ENCODE results near the gene NEK11. TPM values are rescaled to one million over a fixed set of nuclear protein-coding genes. Genes with fewer than 3 reads are reported as not detected.

NEK11 gene
- total RNA-seq, 1 experiment from 2014 or later: 5.0 TPM

GRCh38 chr3:131284302-131284701 lies 257.6 kb downstream of the NEK11 start:
- intact Hi-C loops (cut with micrococcal nuclease; ENCODE audit: unreplicated experiment): no loop called here
- no peaks in the 10 kb centered on the region for H3K27me3 ChIP-seq (replicated peaks; ENCODE audit: insufficient read depth, low read depth, low read length, poor library complexity)
- ChIA-PET POLR2A (ENCODE audit: low non-redundant PET) (no interaction called here), CTCF (no interaction called here)
- no peak for DNase-seq (ENCODE audit: low spot score)
- BruUV-seq (replicated peaks): no TSS peak
- H3K9me3 ChIP-seq (ENCODE audit: low read depth, low read length, poor library complexity, severe bottlenecking): no peaks in the 10 kb centered on the region
- H3K36me3 ChIP-seq (ENCODE audit: insufficient read depth, low read length, poor library complexity, severe bottlenecking): no peaks in the 10 kb centered on the region
- no peak overlapping the region for H3K4me3 ChIP-seq (ENCODE audit: low read depth, low read length, poor library complexity, severe bottlenecking)
- TF ChIP-seq EZH2 (IDR thresholded peaks at IDR 0.05; ENCODE audit: borderline replicate concordance, low read depth, low read length, poor library complexity, severe bottlenecking) (no peak), CTCF (conservative IDR thresholded peaks at IDR 0.05; ENCODE audit: low read depth, low read length) (no peak)
- H3K4me1 ChIP-seq (ENCODE audit: insufficient read depth, low read length, poor library complexity, severe bottlenecking): no peaks in the 10 kb centered on the region
- H3K27ac ChIP-seq (ENCODE audit: low read depth, low read length, poor library complexity, severe bottlenecking): no peak overlapping the region

GRCh38 chr3:131285456-131285855 lies 258.8 kb downstream of the NEK11 start:
- Histone ChIP-seq H3K27me3 (replicated peaks; ENCODE audit: insufficient read depth, low read depth, low read length, poor library complexity) (no peaks in the 10 kb centered on the region), H3K9me3 (ENCODE audit: low read depth, low read length, poor library complexity, severe bottlenecking) (no peaks in the 10 kb centered on the region), H3K4me1 (ENCODE audit: insufficient read depth, low read length, poor library complexity, severe bottlenecking) (no peaks in the 10 kb centered on the region), H3K4me3 (ENCODE audit: low read depth, low read length, poor library complexity, severe bottlenecking) (no peak overlapping the region), H3K36me3 (ENCODE audit: insufficient read depth, low read length, poor library complexity, severe bottlenecking) (no peaks in the 10 kb centered on the region), H3K27ac (ENCODE audit: low read depth, low read length, poor library complexity, severe bottlenecking) (no peak overlapping the region)
- BruUV-seq (replicated peaks): no TSS peak
- intact Hi-C loops (cut with micrococcal nuclease; ENCODE audit: unreplicated experiment): no loop called here
- ChIA-PET POLR2A (ENCODE audit: low non-redundant PET) (no interaction called here), CTCF (no interaction called here)
- no peak for DNase-seq (ENCODE audit: low spot score)
- TF ChIP-seq EZH2 (IDR thresholded peaks at IDR 0.05; ENCODE audit: borderline replicate concordance, low read depth, low read length, poor library complexity, severe bottlenecking) (no peak), CTCF (conservative IDR thresholded peaks at IDR 0.05; ENCODE audit: low read depth, low read length) (no peak)

- intact Hi-C loops (cut with micrococcal nuclease; ENCODE audit: unreplicated experiment): no loop called here
- H3K27me3 ChIP-seq (replicated peaks; ENCODE audit: insufficient read depth, low read depth, low read length, poor library complexity): no peaks in the 10 kb centered on the region
- DNase-seq (ENCODE audit: low spot score): no peak
- no peak overlapping the region for H3K27ac ChIP-seq (ENCODE audit: low read depth, low read length, poor library complexity, severe bottlenecking)
- no peaks in the 10 kb centered on the region for H3K9me3 ChIP-seq (ENCODE audit: low read depth, low read length, poor library complexity, severe bottlenecking)
- H3K4me1 ChIP-seq (ENCODE audit: insufficient read depth, low read length, poor library complexity, severe bottlenecking): no peaks in the 10 kb centered on the region
- no TSS peak for BruUV-seq (replicated peaks)
- ChIA-PET POLR2A (ENCODE audit: low non-redundant PET) (no interaction called here), CTCF (no interaction called here)
- H3K36me3 ChIP-seq (ENCODE audit: insufficient read depth, low read length, poor library complexity, severe bottlenecking): no peaks in the 10 kb centered on the region
- TF ChIP-seq CTCF (conservative IDR thresholded peaks at IDR 0.05; ENCODE audit: low read depth, low read length) (no peak), EZH2 (IDR thresholded peaks at IDR 0.05; ENCODE audit: borderline replicate concordance, low read depth, low read length, poor library complexity, severe bottlenecking) (no peak)
- H3K4me3 ChIP-seq (ENCODE audit: low read depth, low read length, poor library complexity, severe bottlenecking): no peak overlapping the region
Measured at GRCh38 chr3:131299836-131300235, 273.2 kb downstream of the NEK11 start.

Measured in A673 (cell line).